Calu3 (cell line): Measurements from ENCODE around the gene IBTK. TPM values are rescaled to one million over a fixed set of nuclear protein-coding genes. Genes with fewer than 3 reads are reported as not detected.

Experiments used
- BruUV-seq: library from RNA; stranded (reverse); fragments of 400-500 nt; replicated peaks from 2 replicates; lab custom pipeline; 2021; lab: Mats Ljungman, UMichigan
- CTCF ChIA-PET: fragments of 300-600 bp; sonication (Branson Sonifier 250); formaldehyde crosslinking; loops from one replicate; lab custom pipeline; 2022; ENCODE audit warnings: antibody characterized with exemption; lab: Charles Lee
- DNase-seq: peaks from one replicate; pipeline ENCODE4 v3.0.0; 2022
- H3K27ac Mint-ChIP-seq: one replicate; pipeline ENCODE4 v1.8.0; 2022; ENCODE audit warnings: mixed read lengths; ENCODE audit not compliant: unreplicated experiment
- H3K27me3 Mint-ChIP-seq: one replicate; pipeline ENCODE4 v1.8.0; 2022; ENCODE audit warnings: mixed read lengths; ENCODE audit not compliant: unreplicated experiment
- H3K36me3 Mint-ChIP-seq: one replicate; pipeline ENCODE4 v1.8.0; 2022; ENCODE audit warnings: mild to moderate bottlenecking, moderate library complexity, mixed read lengths; ENCODE audit not compliant: insufficient read depth, unreplicated experiment
- H3K4me1 Mint-ChIP-seq: one replicate; pipeline ENCODE4 v1.8.0; 2022; ENCODE audit warnings: mild to moderate bottlenecking, low read depth, mixed read lengths; ENCODE audit not compliant: unreplicated experiment
- H3K4me3 Mint-ChIP-seq: one replicate; pipeline ENCODE4 v1.8.0; 2022; ENCODE audit warnings: mild to moderate bottlenecking, low read depth, moderate library complexity, mixed read lengths; ENCODE audit not compliant: unreplicated experiment
- H3K9me3 Mint-ChIP-seq: one replicate; pipeline ENCODE4 v1.8.0; 2022; ENCODE audit warnings: low read depth, mixed read lengths; ENCODE audit not compliant: unreplicated experiment
- CTCF ChIP-seq: fragments of 200-600 bp; IDR thresholded peaks from one replicate; pipeline ENCODE4 v1.8.0; 2022; ENCODE audit warnings: antibody characterized with exemption; ENCODE audit not compliant: unreplicated experiment
- intact Hi-C: fragments of 100-400 bp; cut with micrococcal nuclease; formaldehyde crosslinking; loops from one replicate; pipeline ENCODE4 v1.10.0; 2022; ENCODE audit not compliant: unreplicated experiment
- total RNA-seq: library from RNA; stranded (reverse); gene quantifications from 2 replicates; pipeline ENCODE4 v1.2.3, GENCODE V29; 2022

The IBTK gene
- total RNA-seq, 1 experiment from 2014 or later, result 48.3 TPM

GRCh38 chr6:82123632-82124031 lies 123.9 kb downstream of the IBTK start:
- no peak for DNase-seq
- Mint-ChIP-seq H3K27me3 (no peaks in the 10 kb centered on the region), H3K4me1 (no peaks in the 10 kb centered on the region), H3K9me3 (peaks cover 2% of the 10 kb centered on the region), H3K36me3 (no peaks in the 10 kb centered on the region), H3K4me3 (no peak overlapping the region), H3K27ac (no peak overlapping the region)
- CTCF ChIA-PET, result no interaction called here
- no peak for TF ChIP-seq CTCF
- BruUV-seq, result no TSS peak
- intact Hi-C loops, result no loop called here

Other genes with a start within 250 kb of the IBTK start
- 42.6 and 46.5 TPM in 2 replicates for gene TPBG, start 116.1 kb upstream of the IBTK start, total RNA-seq